Measurements from ENCODE around the gene FERMT2. TPM values are rescaled to one million over a fixed set of nuclear protein-coding genes. Genes with fewer than 3 reads are reported as not detected.

The FERMT2 gene
- polyA plus RNA-seq, 3 donors = 16.7 to 159 (median 92.0) TPM

DNA sequence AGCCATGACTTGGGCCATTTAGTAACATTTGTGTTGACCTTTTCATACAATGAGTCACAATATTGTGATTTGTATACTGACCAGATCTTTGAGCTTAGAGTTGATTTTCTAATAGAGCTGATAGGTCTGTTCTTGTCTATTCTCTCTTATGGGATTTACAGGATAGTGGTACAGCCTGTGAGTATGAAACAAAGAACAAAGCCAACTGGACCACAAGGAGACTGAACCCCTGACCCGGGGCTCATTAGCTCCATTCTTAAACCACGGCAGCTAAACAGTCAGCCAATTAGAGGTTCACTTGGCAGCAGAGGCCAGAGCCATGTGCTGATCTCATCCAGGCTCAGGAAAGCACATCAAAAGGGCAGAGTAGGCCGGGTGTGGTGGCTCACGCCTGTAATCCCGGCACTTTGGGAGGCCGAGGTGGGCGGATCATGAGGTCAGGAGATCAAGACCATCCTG lies 100.4 kb downstream of the FERMT2 start:
- WGBS, 3 donors = 82 to 98% (median 87%) methylated on average over 7 of the region's 7 CpGs
- no peak overlapping the region for H3K27ac ChIP-seq (ENCODE audit: low read depth, low read length)

- no peak overlapping the region for H3K27ac ChIP-seq (ENCODE audit: low read depth, low read length)
- WGBS, 3 donors = 91 to 94% (median 93%) methylated on average over 5 of the region's 5 CpGs
Observed at GRCh38 chr14:52848626-52849025, 102.2 kb downstream of the FERMT2 start.

- no peak overlapping the region for H3K27ac ChIP-seq (ENCODE audit: low read depth, low read length)
- 69 to 82% (median 73%) methylated on average over 5 of the region's 5 CpGs for WGBS, 3 donors
Observed at GRCh38 chr14:52846591-52846990, 104.3 kb downstream of the FERMT2 start.

DNA sequence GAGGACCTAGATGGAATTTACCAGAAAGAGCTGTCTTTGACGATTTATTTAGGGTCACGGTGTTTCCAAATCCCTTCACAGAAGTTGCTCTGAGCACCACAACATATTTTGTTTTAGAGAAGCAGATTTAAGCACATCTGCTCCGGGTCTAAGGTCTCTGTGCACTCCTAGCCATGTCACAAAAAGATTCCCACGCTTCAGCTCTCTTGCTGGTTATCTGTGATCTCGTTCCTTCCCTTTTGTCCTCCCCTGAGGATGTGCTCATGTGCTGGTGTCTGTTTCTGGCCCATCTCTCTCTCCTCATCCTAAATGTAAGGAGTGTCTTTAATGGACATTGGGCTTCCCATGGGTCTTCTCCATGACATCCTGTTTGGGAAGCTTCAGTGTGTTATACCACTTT lies 105.8 kb downstream of the FERMT2 start:
- 55 to 83% (median 72%) methylated on average over 5 of the region's 5 CpGs for WGBS, 3 donors
- H3K27ac ChIP-seq (ENCODE audit: low read depth, low read length) = no peak overlapping the region

- H3K27ac ChIP-seq (ENCODE audit: low read depth, low read length) = no peak overlapping the region
- 36 to 62% (median 39%) methylated on average over 6 of the region's 6 CpGs for WGBS, 3 donors
Observed at GRCh38 chr14:52844262-52845060, 106.4 kb downstream of the FERMT2 start.

GRCh38 chr14:52840877-52841276 lies 110.0 kb downstream of the FERMT2 start:
- H3K27ac ChIP-seq (ENCODE audit: low read depth, low read length) = no peak overlapping the region
- WGBS, 3 donors = 64 to 69% (median 66%) methylated on average over 3 of the region's 3 CpGs

DNA sequence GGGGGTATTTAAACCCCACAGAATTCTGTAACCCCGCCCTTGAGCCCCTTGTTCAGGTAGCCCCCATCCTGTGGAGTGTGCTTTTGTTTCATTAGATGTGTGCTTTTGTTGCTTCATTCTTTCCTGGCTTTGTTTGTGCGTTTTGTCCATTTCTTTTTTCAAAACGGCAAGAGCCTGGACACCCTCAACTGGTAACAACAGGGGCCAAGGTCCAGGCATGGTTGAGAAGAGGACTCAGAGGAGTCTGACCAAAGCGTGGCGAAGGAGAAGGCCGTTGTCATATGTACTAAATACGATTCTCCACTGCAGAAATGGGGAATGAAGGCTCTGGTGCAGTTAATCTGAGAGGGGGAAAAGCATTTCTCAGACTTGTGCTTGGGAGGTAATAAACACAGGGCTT lies 113.4 kb downstream of the FERMT2 start:
- no peak overlapping the region for H3K27ac ChIP-seq (ENCODE audit: low read depth, low read length)
- 91 to 93% (median 92%) methylated on average over 7 of the region's 7 CpGs for WGBS, 3 donors

- 92 to 96% (median 94%) methylated on average over 9 of the region's 9 CpGs for WGBS, 3 donors
- H3K27ac ChIP-seq (ENCODE audit: low read depth, low read length) = no peak overlapping the region
Observed at GRCh38 chr14:52836063-52836462, 114.8 kb downstream of the FERMT2 start.

DNA sequence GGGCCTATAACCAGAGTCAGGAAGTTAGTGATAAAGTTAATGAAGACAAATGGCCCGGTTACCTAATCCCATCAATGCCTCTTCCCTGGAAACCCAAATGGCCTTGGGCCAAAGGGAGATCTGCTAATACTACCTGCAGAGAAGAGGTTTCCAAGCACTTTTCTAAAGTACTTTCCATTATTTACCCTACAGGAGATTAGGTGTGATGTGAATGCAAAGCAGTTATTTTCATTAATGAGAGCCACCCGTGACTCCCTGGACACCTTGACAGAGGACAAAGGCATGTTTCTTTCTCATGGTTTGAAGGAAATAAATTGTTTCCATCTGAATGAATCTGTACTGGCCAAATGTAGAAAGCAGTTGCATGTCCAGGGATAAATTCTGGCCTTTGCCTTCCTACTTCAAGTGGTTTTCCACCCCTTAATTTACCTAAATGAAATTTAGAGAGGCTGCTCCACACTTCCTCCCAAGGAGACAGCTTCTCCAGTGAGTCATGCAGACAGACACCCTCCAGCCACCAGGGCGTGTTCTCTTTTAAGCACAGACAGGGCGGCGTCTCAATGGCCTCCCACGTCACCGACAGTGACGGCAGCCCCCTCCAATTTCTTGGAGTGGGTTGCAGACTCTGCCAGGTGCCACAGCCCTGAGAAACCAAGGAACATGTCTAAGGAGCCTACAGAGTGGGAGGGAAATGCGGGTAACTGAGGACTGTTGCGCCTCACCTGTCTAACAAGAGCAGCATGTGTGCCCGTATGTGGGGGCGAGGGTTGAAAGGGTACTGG lies 115.5 kb downstream of the FERMT2 start:
- WGBS, 3 donors = 86 to 88% (median 87%) methylated on average over 12 of the region's 12 CpGs
- H3K27ac ChIP-seq (ENCODE audit: low read depth, low read length) = no peak overlapping the region

DNA sequence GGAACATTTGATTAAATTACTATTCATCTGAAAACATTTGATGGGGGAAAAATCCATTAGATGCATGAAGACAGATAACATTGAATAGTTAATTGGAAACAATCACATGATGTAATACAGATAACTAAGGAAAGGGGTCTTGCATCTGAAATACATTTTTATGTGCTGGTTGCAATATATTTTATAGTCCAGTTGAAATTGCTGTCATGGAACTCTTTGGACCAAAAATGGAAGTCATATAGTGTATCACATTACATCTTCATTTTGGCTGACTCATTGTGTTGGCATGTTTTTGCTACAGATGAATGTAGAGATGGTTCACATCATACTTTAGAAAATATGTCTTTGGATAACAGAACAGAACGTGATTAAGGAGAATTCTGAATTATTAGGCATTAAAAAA lies 116.4 kb downstream of the FERMT2 start:
- H3K27ac ChIP-seq (ENCODE audit: low read depth, low read length) = no peak overlapping the region
- 52 to 76% (median 59%) methylated on average over 1 of the region's 1 CpG for WGBS, 3 donors

DNA sequence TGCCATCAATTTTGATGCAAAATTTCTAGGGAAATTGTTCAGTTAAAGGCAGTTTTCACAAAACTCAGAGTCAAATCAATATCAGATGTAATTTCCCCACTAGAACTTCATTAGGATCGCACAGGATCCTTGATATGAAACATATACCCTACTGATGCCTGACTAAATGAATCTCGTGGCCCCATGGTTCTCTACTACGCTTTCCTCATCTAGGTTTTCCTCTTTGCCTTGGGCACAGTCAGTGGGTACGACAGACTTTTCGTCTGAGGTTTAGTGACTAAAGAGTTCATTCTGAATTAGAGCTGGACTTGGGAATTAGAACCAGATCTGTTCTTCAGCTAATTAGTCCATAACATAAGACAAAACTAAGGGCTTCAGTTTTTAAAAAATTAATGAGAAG lies 117.0 kb downstream of the FERMT2 start:
- 90 to 93% (median 91%) methylated on average over 5 of the region's 5 CpGs for whole genome bisulfite sequencing, 3 donors
- no peak overlapping the region for H3K27ac ChIP-seq (ENCODE audit: low read depth, low read length)

- 87 to 90% (median 89%) methylated on average over 7 of the region's 7 CpGs for WGBS, 3 donors
- H3K27ac ChIP-seq (ENCODE audit: low read depth, low read length) = no peak overlapping the region
Observed at GRCh38 chr14:52829527-52830185, 121.2 kb downstream of the FERMT2 start.

GRCh38 chr14:52827426-52827825 lies 123.4 kb downstream of the FERMT2 start:
- H3K27ac ChIP-seq (ENCODE audit: low read depth, low read length) = no peak overlapping the region

DNA sequence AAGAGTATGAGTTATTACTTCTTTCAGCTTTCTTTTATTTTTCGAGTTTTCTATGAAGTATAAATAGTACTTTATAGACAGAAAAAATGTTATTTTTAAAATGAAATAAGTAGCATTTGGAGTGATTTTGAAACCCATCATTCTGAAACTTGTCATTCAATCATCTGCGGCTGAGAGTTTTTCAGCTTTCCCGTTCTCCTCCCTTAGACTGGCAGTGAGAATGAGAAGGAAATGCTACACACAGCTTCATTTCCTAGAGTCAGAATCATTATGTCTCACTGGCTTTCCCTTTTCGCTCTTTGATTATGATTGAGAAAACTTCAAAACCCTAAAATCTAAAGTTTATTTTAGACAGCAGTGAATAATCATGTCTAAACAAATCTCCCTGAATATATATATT lies 125.8 kb downstream of the FERMT2 start:
- WGBS, 3 donors = 50 to 72% (median 50%) methylated on average over 4 of the region's 4 CpGs
- H3K27ac ChIP-seq (ENCODE audit: low read depth, low read length) = no peak overlapping the region

DNA sequence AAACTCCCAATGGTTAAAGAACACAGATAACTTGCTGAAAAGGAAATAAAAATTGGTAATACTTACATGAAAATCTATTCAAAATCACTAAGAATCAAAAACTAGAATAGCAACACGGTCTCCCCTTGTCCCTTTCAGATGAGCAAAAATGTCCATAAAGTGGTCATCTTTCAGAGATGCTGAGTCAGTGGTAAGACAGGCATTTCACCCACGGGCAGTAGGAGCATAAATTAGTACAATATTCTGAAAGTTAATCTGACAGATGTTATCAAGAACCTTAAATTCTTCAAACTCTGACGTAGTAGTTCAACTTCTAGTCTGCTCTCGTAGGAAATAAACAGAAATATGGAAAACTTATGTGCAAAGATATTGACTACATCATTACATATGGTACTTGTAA lies 126.4 kb downstream of the FERMT2 start:
- no peak overlapping the region for H3K27ac ChIP-seq (ENCODE audit: low read depth, low read length)
- 42 to 55% (median 45%) methylated on average over 4 of the region's 4 CpGs for WGBS, 3 donors

DNA sequence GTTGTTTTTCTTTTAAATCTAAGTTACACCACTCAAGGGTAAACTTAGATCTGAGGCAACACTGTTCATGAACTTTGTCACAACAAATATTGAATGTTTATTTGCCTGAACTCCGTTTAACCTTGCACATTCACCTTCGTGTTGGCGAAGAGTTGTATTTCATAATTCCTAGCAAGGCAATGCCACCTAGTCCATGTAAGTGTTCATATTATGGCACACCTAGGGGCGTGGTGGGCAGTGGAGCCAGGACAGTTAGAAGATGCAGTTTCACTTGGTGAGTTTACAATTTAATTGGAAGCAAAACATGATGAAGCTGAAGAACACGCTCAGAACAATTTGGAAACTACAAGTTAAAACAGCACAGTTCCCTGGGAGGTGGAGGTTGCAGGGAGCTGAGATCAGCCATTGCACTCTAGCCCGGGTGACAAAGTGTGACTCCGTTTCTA lies 129.0 kb downstream of the FERMT2 start:
- WGBS, 3 donors = 51 to 76% (median 71%) methylated on average over 7 of the region's 7 CpGs
- H3K27ac ChIP-seq (ENCODE audit: low read depth, low read length) = no peak overlapping the region

GRCh38 chr14:52808101-52808500 lies 142.7 kb downstream of the FERMT2 start:
- H3K27ac ChIP-seq (ENCODE audit: low read depth, low read length) = no peak overlapping the region
- 34 to 97% (median 97%) methylated on average over 1 of the region's 1 CpG for WGBS, 3 donors
